HEK293T (cell line): Measurements from ENCODE around the gene FOXRED2.

Experiments
- CTCF ChIA-PET: fragments of 350-600 bp; formaldehyde crosslinking; extraction: SDS; loops from one replicate; lab custom pipeline; 2021; ENCODE audit warnings: antibody characterized with exemption, inconsistent platforms; lab: Yijun Ruan, JAX
- POLR2A ChIA-PET: fragments of 350-600 bp; formaldehyde crosslinking; extraction: SDS; loops from one replicate; lab custom pipeline; 2020; ENCODE audit warnings: antibody characterized with exemption, inconsistent platforms; lab: Yijun Ruan, JAX
- DNase-seq: peaks from one replicate; pipeline ENCODE4 v3.0.0; 2012; ENCODE audit warnings: mixed read lengths; ENCODE audit errors: extremely low spot score
- ARNT ChIP-seq: fragments of 450-650 bp; IDR thresholded peaks from 2 replicates; pipeline ENCODE4 v1.6.1; 2017; ENCODE audit warnings: mild to moderate bottlenecking
- BHLHE40 ChIP-seq: fragments of 450-650 bp; IDR thresholded peaks from 2 replicates; pipeline ENCODE4 v1.6.1; 2016; ENCODE audit warnings: mild to moderate bottlenecking, moderate library complexity, borderline replicate concordance
- CTBP1 ChIP-seq: fragments of 450-650 bp; IDR thresholded peaks from 2 replicates; pipeline ENCODE4 v1.6.1; 2016; ENCODE audit warnings: borderline replicate concordance
- ELF4 ChIP-seq: fragments of 450-650 bp; IDR thresholded peaks from 2 replicates; pipeline ENCODE4 v1.6.1; 2017; ENCODE audit warnings: antibody characterized with exemption
- FOXA1 ChIP-seq: fragments of 450-650 bp; IDR thresholded peaks from 2 replicates; pipeline ENCODE4 v1.6.1; 2016; ENCODE audit warnings: mild to moderate bottlenecking
- FOXK2 ChIP-seq: fragments of 450-650 bp; IDR thresholded peaks from 2 replicates; pipeline ENCODE4 v1.6.1; 2016; ENCODE audit warnings: mild to moderate bottlenecking
- FOXM1 ChIP-seq: fragments of 450-650 bp; IDR thresholded peaks from 2 replicates; pipeline ENCODE4 v1.6.1; 2017; ENCODE audit warnings: mild to moderate bottlenecking, borderline replicate concordance
- HDGF ChIP-seq: fragments of 450-650 bp; IDR thresholded peaks from 2 replicates; pipeline ENCODE4 v1.6.1; 2017; ENCODE audit warnings: antibody characterized with exemption, borderline replicate concordance
- L3MBTL2 ChIP-seq: fragments of 450-650 bp; conservative IDR thresholded peaks from 2 replicates; pipeline ENCODE4 v1.6.1; 2016; ENCODE audit warnings: mild to moderate bottlenecking
- LEF1 ChIP-seq: fragments of 450-650 bp; IDR thresholded peaks from 2 replicates; pipeline ENCODE4 v1.6.1; 2017; ENCODE audit warnings: mild to moderate bottlenecking, borderline replicate concordance
- NFRKB ChIP-seq: fragments of 450-650 bp; IDR thresholded peaks from 2 replicates; pipeline ENCODE4 v1.6.1; 2016; ENCODE audit warnings: mild to moderate bottlenecking, moderate library complexity
- SP1 ChIP-seq: fragments of 450-650 bp; IDR thresholded peaks from 2 replicates; pipeline ENCODE4 v1.6.1; 2017
- SUZ12 ChIP-seq: fragments of 450-650 bp; IDR thresholded peaks from 2 replicates; pipeline ENCODE4 v1.6.1; 2016; ENCODE audit warnings: mild to moderate bottlenecking
- TARDBP ChIP-seq: fragments of 450-650 bp; IDR thresholded peaks from 2 replicates; pipeline ENCODE4 v1.6.1; 2016
- ZNF384 ChIP-seq: fragments of 450-650 bp; IDR thresholded peaks from 2 replicates; pipeline ENCODE4 v1.6.1; 2016
- TF ChIP-seq, protein P1 (sequence below): fragments of 450-650 bp; IDR thresholded peaks from 2 replicates; pipeline ENCODE4 v1.6.1; 2016

FOXRED2 gene

DNA sequence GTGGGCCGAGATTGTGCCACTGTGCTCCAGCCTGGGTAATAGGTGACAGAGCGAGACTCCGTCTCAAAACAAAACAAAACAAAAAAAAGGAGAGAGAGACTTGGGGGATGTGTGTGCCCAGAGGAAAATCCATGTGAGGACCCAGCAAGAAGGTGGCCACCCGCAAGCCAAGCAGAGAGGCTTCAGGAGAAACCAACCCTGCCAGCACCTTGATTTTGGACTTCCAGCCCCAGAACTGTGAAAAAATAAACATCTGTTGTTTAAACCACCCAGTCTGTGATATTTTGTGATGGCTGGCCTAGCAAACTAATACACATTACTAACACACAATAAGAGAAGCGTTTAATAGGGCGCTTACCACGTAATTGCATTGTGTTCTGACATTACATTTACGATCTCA, 46.6 kb downstream of the FOXRED2 start:
- ChIA-PET CTCF (interaction anchor here (1.4 kb wide), 1 partner anchor 10 kb away, joined by 6 read pairs; no protein-coding TSS in a partner anchor), POLR2A (interaction anchor here (1.4 kb wide), 1 partner anchor 21 kb away, joined by 8 read pairs; the partner anchor contains the start of gene TXN2)
- TF ChIP-seq SUZ12 (no peak), ARNT (no peak), FOXM1 (no peak), L3MBTL2 (no peak), CTBP1 (no peak), ELF4 (no peak), NFRKB (no peak), FOXA1 (no peak), HDGF (no peak)
- TF ChIP-seq, protein P1, sequence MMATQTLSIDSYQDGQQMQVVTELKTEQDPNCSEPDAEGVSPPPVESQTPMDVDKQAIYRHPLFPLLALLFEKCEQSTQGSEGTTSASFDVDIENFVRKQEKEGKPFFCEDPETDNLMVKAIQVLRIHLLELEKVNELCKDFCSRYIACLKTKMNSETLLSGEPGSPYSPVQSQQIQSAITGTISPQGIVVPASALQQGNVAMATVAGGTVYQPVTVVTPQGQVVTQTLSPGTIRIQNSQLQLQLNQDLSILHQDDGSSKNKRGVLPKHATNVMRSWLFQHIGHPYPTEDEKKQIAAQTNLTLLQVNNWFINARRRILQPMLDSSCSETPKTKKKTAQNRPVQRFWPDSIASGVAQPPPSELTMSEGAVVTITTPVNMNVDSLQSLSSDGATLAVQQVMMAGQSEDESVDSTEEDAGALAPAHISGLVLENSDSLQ: no peak
- no peak for DNase-seq

DNA sequence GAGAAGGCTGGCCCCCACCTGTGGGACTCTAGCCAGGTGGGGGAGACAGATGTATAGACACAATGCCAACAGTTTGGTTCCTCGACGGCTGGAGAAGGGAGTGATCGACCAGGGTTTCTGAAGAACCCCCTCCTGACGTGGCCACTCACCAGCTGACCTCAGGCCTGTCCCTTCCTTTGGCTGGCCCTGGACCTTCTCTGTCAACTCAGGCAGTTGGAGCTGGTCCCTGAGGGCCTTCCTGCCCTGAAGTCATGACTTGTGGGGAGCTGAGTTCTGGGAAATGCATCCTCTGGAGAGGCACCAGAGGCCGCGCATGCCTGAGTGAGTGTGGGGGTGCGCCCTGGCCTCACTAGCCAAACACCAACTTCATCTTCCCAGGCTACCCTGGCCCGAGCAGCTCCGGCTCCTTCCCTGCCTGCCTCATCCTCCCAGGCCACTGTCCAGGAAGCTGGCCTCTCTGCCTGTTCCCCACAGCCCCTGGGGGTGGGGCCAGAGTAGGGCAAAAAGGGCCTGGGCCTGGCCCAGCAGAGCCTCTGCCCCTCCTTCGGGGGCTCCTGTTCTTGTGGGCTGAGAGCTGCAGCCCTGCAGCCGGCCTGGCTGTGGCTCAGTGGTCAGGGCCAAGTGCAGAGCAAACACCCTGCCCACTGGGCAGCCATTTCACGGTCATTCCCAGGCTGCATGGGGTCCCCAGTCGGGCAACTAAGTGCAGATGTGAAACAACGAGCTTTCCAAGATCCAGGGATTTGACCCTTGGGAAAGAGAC, 49.0 kb downstream of the FOXRED2 start:
- TF ChIP-seq FOXK2 (no peak), FOXA1 (no peak), LEF1 (no peak), SUZ12 (no peak), HDGF (no peak), ZNF384 (no peak), L3MBTL2 (no peak), ARNT (no peak), NFRKB (no peak), CTBP1 (no peak), FOXM1 (no peak), ELF4 (no peak), TARDBP (no peak), BHLHE40 (no peak), SP1 (no peak)
- TF ChIP-seq, protein P1: no peak
- no peak for DNase-seq
- ChIA-PET CTCF (interaction anchor here (0.5 kb wide), 1 partner anchor 28 kb away, joined by 9 read pairs; no protein-coding TSS in a partner anchor), POLR2A (interaction anchor here (0.9 to 1.6 kb wide), 5 partner anchors 10 to 126 kb away, joined by 3 to 5 read pairs (median 5); partner anchors contain the start of genes MYH9 and TXN2)

DNA sequence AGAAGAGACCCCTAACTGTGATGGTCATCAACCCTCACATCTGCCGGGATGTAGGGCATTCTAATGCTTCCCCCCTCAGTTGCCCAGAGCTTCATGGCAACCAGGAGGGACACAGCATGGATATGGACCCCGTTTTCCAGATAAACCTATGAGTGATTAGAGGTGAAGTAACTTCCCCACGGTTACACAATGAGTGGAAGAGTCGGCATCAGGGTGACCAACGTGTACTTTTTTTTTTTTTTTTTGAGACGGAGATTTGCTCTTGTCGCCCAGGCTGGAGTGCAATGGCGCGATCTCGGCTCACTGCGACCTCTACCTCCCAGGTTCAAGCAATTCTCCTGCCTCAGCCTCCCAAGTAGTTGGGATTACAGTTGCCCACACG, 50.4 kb downstream of the FOXRED2 start:
- POLR2A ChIA-PET: interaction anchor here (0.7 to 1.6 kb wide), 2 partner anchors 24 to 68 kb away, joined by 3 to 6 read pairs; partner anchors contain the start of gene MYH9
- DNase-seq: no peak
- CTCF ChIA-PET: no interaction called here
- no peak for TF ChIP-seq NFRKB

DNA sequence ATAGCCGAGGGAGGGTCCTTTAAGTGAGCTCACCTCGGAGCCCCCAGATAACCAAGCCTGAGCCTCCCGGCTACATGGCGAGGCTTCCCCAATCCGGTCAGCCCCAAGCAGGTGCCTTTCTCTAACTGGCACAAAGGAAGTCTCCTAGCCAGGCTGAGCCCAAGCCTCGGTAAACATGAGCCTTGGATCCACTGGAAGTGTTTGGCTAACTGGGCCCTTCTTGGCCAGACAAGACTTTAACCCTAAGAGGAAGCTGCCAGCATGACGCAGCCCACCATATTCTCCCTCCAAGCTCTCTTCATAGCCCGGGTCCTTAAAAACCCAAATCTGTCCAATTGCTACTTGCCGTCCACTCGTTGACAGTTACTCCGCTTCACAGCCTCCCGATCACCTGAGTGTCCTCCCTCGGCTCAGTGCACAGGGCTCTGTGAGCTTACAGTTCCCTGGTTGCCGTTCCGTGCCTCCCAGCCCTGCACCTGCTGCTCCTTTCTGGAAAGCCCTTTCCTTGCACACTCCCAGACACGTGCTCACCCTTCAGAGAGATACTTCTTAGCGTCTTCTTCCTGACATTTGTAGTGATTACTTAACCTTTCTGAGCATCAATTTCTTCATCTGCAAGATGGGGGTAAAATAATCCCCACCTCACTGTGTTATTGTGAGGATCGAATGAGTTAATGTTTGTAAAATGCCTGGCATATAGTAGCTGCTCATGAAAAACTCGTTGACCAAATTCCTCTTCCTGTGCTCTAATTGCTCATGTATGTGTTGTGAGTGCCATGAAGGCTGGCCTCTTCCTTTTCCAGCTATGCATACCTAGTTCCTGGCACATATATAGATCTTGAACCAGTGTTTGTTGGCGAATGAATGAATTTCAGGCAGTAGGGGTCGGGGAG, 51.0 kb downstream of the FOXRED2 start:
- ChIA-PET CTCF (no interaction called here), POLR2A (interaction anchor here (0.7 to 1.6 kb wide), 5 partner anchors 13 to 68 kb away, joined by 3 to 6 read pairs (median 4); partner anchors contain the start of genes MYH9 and TXN2)
- DNase-seq: no peak
- no peak for TF ChIP-seq SUZ12
- TF ChIP-seq FOXM1: no peak
- no peak for TF ChIP-seq CTBP1
- TF ChIP-seq, protein P1: no peak
- no peak for TF ChIP-seq L3MBTL2
- TF ChIP-seq ZNF384: no peak
- no peak for TF ChIP-seq FOXK2
- no peak for TF ChIP-seq SP1
- TF ChIP-seq ARNT: no peak
- TF ChIP-seq HDGF: no peak
- TF ChIP-seq FOXA1: no peak
- no peak for TF ChIP-seq LEF1
- TF ChIP-seq ELF4: no peak
- TF ChIP-seq TARDBP: no peak
- no peak for TF ChIP-seq BHLHE40
- TF ChIP-seq NFRKB: no peak

DNA sequence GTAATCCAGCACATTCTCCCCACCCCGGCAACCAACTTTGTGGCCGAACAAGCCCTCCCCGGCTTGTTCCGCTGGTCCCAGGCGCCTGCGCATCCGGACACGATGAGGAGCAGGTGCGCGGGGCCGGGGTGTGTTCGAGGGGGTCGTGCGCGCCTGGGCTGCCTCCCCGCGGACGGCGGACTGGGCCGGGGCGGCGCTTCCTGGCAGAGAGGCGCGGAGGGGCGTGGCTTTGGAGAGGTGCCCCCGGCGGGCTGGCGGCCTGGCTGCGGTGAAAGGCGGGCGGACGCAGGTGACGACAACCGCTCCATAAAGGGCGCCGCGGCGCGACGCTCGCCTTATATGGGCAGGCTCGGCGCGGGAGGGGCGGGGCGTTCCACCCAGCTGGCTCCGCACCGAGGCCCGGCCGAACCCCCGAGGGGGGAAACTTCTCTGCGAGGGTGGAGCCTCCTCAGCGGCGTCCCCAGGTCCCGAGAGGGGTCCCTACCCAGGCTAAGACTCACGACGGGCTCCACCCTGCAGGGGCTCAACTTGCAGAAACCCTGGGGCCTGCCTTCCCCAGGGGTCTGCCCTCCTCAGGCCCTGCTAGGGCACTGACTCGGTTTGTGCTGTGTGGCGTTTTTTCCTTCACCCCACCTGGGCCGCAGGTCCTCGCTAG, 51.8 kb downstream of the FOXRED2 start:
- ChIA-PET CTCF (no interaction called here), POLR2A (interaction anchor here (0.8 to 1.7 kb wide), 5 partner anchors 12 to 67 kb away, joined by 3 to 6 read pairs (median 4); partner anchors contain the start of genes MYH9 and TXN2)
- peak; percentile 92 for DNase-seq
- TF ChIP-seq, protein P1: no peak
- TF ChIP-seq BHLHE40: no peak
- TF ChIP-seq ELF4: no peak
- no peak for TF ChIP-seq ZNF384
- TF ChIP-seq ARNT: no peak
